Ishikawa (cell line): ENCODE results near the gene PCDH15.

Source experiments
- CEBPB ChIP-seq: IDR thresholded peaks from 2 replicates; pipeline ENCODE4 v1.6.1; 2012
- CREB1 ChIP-seq: IDR thresholded peaks from 2 replicates; pipeline ENCODE4 v1.6.1; 2012; ENCODE audit warnings: low read depth
- EP300 ChIP-seq: IDR thresholded peaks from 2 replicates; pipeline ENCODE4 v1.6.1; 2012; ENCODE audit warnings: borderline replicate concordance
- FOXM1 ChIP-seq: IDR thresholded peaks from 2 replicates; pipeline ENCODE4 v1.6.1; 2012; ENCODE audit warnings: low read depth, borderline replicate concordance
- TAF1 ChIP-seq: IDR thresholded peaks from 2 replicates; pipeline ENCODE4 v1.6.1; 2012; ENCODE audit warnings: low read depth, mild to moderate bottlenecking
- TF ChIP-seq, protein P1 (sequence below): IDR thresholded peaks from 2 replicates; pipeline ENCODE4 v1.6.1; 2012; ENCODE audit warnings: low read depth, mild to moderate bottlenecking

DNA sequence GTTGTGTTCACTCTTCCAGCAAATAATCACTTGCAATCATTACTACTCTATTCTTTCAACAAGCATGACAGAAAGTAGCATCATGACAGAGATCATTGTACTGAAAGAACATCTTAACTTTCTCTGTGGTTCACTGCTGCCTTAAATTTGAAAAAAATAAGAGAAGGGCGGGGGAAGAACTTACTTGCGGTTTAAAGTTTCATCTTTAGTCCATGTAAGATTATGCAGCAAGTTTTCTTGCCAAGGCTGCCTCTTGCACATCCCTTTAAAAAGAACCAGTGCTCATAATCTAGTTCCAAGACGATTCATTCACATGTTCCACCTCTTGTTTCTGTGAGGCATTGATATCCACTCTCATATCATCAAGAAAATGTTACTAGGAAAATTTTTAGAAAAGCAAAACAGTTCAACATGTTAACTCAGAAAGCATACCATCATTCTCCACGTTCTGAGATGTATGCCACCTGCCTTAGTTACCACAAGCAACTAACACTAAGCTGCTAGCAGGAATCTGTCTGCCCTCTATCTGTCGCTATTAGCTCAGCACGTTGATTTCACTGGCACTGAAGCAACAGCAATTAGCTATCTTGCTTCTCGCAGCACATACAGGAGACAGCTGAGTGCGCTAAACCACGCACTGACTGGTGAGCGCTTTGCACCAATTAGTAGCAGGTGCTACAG is at the start of gene PCDH15:
- TF ChIP-seq EP300 (no peak), CREB1 (no peak), FOXM1 (no peak), TAF1 (no peak), CEBPB (no peak)
- TF ChIP-seq, protein P1, sequence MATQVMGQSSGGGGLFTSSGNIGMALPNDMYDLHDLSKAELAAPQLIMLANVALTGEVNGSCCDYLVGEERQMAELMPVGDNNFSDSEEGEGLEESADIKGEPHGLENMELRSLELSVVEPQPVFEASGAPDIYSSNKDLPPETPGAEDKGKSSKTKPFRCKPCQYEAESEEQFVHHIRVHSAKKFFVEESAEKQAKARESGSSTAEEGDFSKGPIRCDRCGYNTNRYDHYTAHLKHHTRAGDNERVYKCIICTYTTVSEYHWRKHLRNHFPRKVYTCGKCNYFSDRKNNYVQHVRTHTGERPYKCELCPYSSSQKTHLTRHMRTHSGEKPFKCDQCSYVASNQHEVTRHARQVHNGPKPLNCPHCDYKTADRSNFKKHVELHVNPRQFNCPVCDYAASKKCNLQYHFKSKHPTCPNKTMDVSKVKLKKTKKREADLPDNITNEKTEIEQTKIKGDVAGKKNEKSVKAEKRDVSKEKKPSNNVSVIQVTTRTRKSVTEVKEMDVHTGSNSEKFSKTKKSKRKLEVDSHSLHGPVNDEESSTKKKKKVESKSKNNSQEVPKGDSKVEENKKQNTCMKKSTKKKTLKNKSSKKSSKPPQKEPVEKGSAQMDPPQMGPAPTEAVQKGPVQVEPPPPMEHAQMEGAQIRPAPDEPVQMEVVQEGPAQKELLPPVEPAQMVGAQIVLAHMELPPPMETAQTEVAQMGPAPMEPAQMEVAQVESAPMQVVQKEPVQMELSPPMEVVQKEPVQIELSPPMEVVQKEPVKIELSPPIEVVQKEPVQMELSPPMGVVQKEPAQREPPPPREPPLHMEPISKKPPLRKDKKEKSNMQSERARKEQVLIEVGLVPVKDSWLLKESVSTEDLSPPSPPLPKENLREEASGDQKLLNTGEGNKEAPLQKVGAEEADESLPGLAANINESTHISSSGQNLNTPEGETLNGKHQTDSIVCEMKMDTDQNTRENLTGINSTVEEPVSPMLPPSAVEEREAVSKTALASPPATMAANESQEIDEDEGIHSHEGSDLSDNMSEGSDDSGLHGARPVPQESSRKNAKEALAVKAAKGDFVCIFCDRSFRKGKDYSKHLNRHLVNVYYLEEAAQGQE = no peak
